PC-3 (cell line): ENCODE data around the gene ALDH3A2. TPM values are rescaled to one million over a fixed set of nuclear protein-coding genes. Genes with fewer than 3 reads are reported as not detected.

Source experiments
- ATAC-seq: fragments of 200-7000 bp; cut with Tn5 transposase; 2 replicates; pipeline ENCODE4 v1.9.1; 2020; ENCODE audit warnings: mild to moderate bottlenecking, moderate library complexity
- BruUV-seq: library from RNA; stranded (reverse); fragments of 400-500 nt; replicated peaks from 2 replicates; lab custom pipeline; 2021; lab: Mats Ljungman, UMichigan
- CTCF ChIA-PET: fragments of 300-600 bp; sonication (Branson Sonifier 250); formaldehyde crosslinking; loops from one replicate; lab custom pipeline; 2022; ENCODE audit warnings: antibody characterized with exemption; lab: Charles Lee
- POLR2A ChIA-PET: fragments of 300-600 bp; sonication (Branson Sonifier 250); formaldehyde crosslinking; loops from one replicate; lab custom pipeline; 2022; ENCODE audit warnings: antibody characterized with exemption; ENCODE audit not compliant: unreplicated experiment; lab: Charles Lee
- DNase-seq: peaks from one replicate; pipeline ENCODE4 v3.0.0-alpha.2; 2015
- H2AFZ ChIP-seq: fragments of 300-600 bp; sonication (generic); 2 replicates; pipeline ENCODE4 v1.6.0; 2016; ENCODE audit warnings: antibody characterized with exemption, low read length
- H3F3A ChIP-seq: fragments of 300-600 bp; sonication (generic); one replicate; pipeline ENCODE4 v1.6.0; 2017; ENCODE audit warnings: antibody characterized with exemption, low read length, control low read depth, mild to moderate bottlenecking; ENCODE audit not compliant: unreplicated experiment
- H3K27ac ChIP-seq: fragments of 300-600 bp; sonication (generic); 2 replicates; pipeline ENCODE4 v1.5.1; 2016; ENCODE audit warnings: mild to moderate bottlenecking, low read length
- H3K27me3 ChIP-seq: fragments of 300-600 bp; sonication (generic); 2 replicates; pipeline ENCODE4 v1.6.1; 2016; ENCODE audit warnings: low read length, mixed read lengths
- H3K36me3 ChIP-seq: fragments of 300-600 bp; sonication (generic); 2 replicates; pipeline ENCODE4 v1.6.1; 2016; ENCODE audit warnings: low read depth, mixed run types, low read length, mixed read lengths
- H3K4me1 ChIP-seq: fragments of 300-600 bp; sonication (generic); 2 replicates; pipeline ENCODE4 v1.5.1; 2016; ENCODE audit warnings: low read length; ENCODE audit not compliant: insufficient read depth
- H3K4me2 ChIP-seq: fragments of 300-600 bp; sonication (generic); 2 replicates; pipeline ENCODE4 v1.6.0; 2016; ENCODE audit warnings: low read length
- H3K4me3 ChIP-seq: fragments of 300-600 bp; sonication (generic); 2 replicates; pipeline ENCODE4 v1.5.1; 2016; ENCODE audit warnings: mild to moderate bottlenecking, low read length, mixed read lengths
- H3K79me2 ChIP-seq: fragments of 300-600 bp; sonication (generic); 2 replicates; pipeline ENCODE4 v1.6.1; 2017; ENCODE audit warnings: low read length, mixed read lengths
- H3K9ac ChIP-seq: fragments of 300-600 bp; sonication (generic); 2 replicates; pipeline ENCODE4 v1.6.0; 2016; ENCODE audit warnings: mild to moderate bottlenecking, low read length
- H3K9me2 ChIP-seq: fragments of 300-600 bp; sonication (generic); replicated peaks from 2 replicates; pipeline ENCODE4 v1.6.1; 2016; ENCODE audit warnings: mixed run types, low read length, mixed read lengths
- H3K9me3 ChIP-seq: fragments of 300-600 bp; sonication (generic); 2 replicates; pipeline ENCODE4 v1.6.1; 2016; ENCODE audit warnings: low read length, mixed read lengths
- H4K20me1 ChIP-seq: fragments of 300-600 bp; sonication (generic); 2 replicates; pipeline ENCODE4 v1.6.1; 2016; ENCODE audit warnings: low read length, mixed read lengths
- EZH2 ChIP-seq: fragments of 300-600 bp; sonication (generic); IDR thresholded peaks from one replicate; pipeline ENCODE4 v1.6.1; 2017; ENCODE audit warnings: antibody characterized with exemption, mild to moderate bottlenecking, low read length; ENCODE audit not compliant: unreplicated experiment
- EZH2phosphoT487 ChIP-seq: fragments of 300-600 bp; sonication (generic); IDR thresholded peaks from 2 replicates; pipeline ENCODE4 v1.6.1; 2018; ENCODE audit warnings: mild to moderate bottlenecking, antibody characterized with exemption, low read length, borderline replicate concordance
- intact Hi-C: fragments of 100-400 bp; cut with micrococcal nuclease; formaldehyde crosslinking; loops from 2 replicates; pipeline ENCODE4 v1.9.0; 2023
- total RNA-seq: library from RNA; depleted of rRNA; stranded (reverse); fragments of >200 nt; gene quantifications from 2 replicates; pipeline ENCODE4 v1.2.3, GENCODE V29; 2014
- TF ChIP-seq, protein P1 (sequence below): fragments of 300-600 bp; sonication (generic); conservative IDR thresholded peaks from 2 replicates; pipeline ENCODE4 v1.5.1; 2017; ENCODE audit warnings: antibody characterized with exemption, low read depth, mild to moderate bottlenecking, low read length

Gene ALDH3A2
- total RNA-seq, 1 experiment from 2014 or later, result 125 TPM

DNA sequence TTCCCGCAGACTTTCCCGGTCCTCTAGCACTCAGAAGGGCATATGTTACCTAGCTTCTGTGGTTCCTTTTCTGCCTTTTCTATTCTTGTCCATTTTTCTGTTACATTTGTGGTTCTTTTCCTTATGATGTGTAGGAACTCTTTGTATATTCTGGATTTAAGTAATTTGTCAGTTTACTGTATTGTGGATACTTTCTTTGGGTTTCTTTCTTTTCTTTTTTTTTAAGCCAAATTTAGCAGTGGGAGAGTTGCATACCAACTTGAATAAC is 657 bp downstream of the ALDH3A2 start:
- POLR2A ChIA-PET, result interaction anchor here (0.6 kb wide), 1 partner anchor 114 kb away, joined by 3 read pairs; no protein-coding TSS in a partner anchor
- no TSS peak for BruUV-seq

DNA sequence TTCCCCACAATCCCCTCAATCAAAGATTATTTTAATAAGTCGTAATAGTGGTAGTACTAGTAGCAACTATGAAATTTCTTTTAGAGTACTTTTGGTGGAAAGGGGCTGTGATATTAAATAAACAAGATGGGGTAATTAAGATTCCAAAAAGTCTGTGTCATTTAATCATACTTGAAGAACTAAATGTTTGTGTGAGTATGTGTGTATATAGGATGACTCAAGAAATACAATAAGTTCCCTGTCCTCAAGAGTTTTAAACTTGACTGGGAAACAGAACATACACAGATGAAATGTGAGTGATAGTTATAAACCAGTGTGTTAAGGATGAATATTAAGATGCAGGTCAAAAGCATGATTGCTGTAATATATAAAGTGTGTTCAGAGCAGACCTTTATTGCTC is 2.3 kb downstream of the ALDH3A2 start:
- Histone ChIP-seq H3F3A (peaks cover 8% of the 10 kb centered on the region), H3K27ac (peak overlapping the region; percentile 76), H3K9ac (peak overlapping the region; percentile 81), H3K4me1 (peaks cover 43% of the 10 kb centered on the region), H2AFZ (no peak overlapping the region), H3K9me2 (no peaks in the 10 kb centered on the region), H3K9me3 (no peaks in the 10 kb centered on the region), H3K79me2 (peaks cover 58% of the 10 kb centered on the region), H3K4me3 (peak overlapping the region; percentile 90), H3K4me2 (peak overlapping the region; percentile 92), H4K20me1 (peaks cover 4% of the 10 kb centered on the region; the same call in 1 of the 2 replicates), H3K27me3 (no peaks in the 10 kb centered on the region), H3K36me3 (peaks cover 20% of the 10 kb centered on the region; the same call in 1 of the 2 replicates)
- DNase-seq (peak; percentile 83), ATAC-seq (peak; percentile 22)
- CTCF ChIA-PET, result no interaction called here
- TF ChIP-seq, protein P1, sequence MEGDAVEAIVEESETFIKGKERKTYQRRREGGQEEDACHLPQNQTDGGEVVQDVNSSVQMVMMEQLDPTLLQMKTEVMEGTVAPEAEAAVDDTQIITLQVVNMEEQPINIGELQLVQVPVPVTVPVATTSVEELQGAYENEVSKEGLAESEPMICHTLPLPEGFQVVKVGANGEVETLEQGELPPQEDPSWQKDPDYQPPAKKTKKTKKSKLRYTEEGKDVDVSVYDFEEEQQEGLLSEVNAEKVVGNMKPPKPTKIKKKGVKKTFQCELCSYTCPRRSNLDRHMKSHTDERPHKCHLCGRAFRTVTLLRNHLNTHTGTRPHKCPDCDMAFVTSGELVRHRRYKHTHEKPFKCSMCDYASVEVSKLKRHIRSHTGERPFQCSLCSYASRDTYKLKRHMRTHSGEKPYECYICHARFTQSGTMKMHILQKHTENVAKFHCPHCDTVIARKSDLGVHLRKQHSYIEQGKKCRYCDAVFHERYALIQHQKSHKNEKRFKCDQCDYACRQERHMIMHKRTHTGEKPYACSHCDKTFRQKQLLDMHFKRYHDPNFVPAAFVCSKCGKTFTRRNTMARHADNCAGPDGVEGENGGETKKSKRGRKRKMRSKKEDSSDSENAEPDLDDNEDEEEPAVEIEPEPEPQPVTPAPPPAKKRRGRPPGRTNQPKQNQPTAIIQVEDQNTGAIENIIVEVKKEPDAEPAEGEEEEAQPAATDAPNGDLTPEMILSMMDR, result no peak
- TF ChIP-seq EZH2phosphoT487 (no peak), EZH2 (no peak)
- intact Hi-C loops, result no loop called here
- BruUV-seq, result no TSS peak
- POLR2A ChIA-PET, result no interaction called here

More for the DNA sequence above, 657 bp downstream of the ALDH3A2 start:
- Histone ChIP-seq H3K79me2 (peaks cover 46% of the 10 kb centered on the region), H3F3A (peaks cover 8% of the 10 kb centered on the region), H3K4me1 (peaks cover 59% of the 10 kb centered on the region), H3K27me3 (no peaks in the 10 kb centered on the region), H3K9me2 (no peaks in the 10 kb centered on the region), H3K9ac (peak overlapping the region; percentile 81), H2AFZ (peak overlapping the region; percentile 86), H3K4me2 (peak overlapping the region; percentile 92), H3K4me3 (peak overlapping the region; percentile 90), H3K9me3 (no peaks in the 10 kb centered on the region), H3K27ac (peak overlapping the region; percentile 76), H3K36me3 (peaks cover 9% of the 10 kb centered on the region; the same call in 1 of the 2 replicates), H4K20me1 (peaks cover 4% of the 10 kb centered on the region; the same call in 1 of the 2 replicates)
- CTCF ChIA-PET, result interaction anchor here (1.2 kb wide), 1 partner anchor 128 kb away, joined by 4 read pairs; no protein-coding TSS in a partner anchor
- DNase-seq, result no peak
- TF ChIP-seq EZH2, result no peak
- intact Hi-C loops, result loop anchor here (2.0 to 5.0 kb wide), 2 partner anchors 118 to 134 kb away; no protein-coding TSS in a partner anchor
- ATAC-seq, result no peak

DNA sequence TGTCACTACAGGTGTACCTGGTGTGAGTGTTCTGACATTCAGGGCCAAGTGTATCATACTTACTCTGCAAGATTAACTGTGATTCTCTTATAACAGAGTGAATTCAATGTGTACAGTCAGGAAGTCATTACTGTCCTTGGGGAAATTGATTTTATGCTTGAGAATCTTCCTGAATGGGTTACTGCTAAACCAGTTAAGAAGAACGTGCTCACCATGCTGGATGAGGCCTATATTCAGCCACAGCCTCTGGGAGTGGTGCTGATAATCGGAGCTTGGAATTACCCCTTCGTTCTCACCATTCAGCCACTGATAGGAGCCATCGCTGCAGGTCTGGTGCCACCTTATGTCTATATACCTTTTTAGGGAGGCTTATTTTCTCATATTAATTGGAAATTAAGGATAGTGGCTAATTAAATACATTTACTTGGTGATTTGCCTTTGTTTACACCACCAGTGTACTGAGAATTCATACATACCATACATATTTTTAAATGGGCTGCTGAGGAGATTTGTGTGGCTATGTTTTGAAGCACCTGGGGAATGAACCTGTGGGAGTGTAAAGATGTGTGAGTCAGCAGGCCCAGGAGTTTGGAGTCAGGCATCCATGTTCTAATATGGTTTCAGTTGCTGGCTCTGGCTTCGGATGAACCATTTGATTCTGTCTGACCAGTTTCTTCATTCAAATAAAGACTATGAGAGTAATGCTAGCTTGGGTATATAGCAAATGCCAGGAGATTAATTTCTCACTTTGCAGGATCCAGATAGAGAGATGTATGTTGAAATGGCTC is 3.1 kb downstream of the ALDH3A2 start:
- no TSS peak for BruUV-seq
- H2AFZ ChIP-seq, result no peak overlapping the region
- ATAC-seq (no peak), DNase-seq (peak; percentile 50)
- H3K4me1 ChIP-seq, result peaks cover 42% of the 10 kb centered on the region
- H3K27ac ChIP-seq, result peak overlapping the region; percentile 76
- peak overlapping the region; percentile 81 for H3K9ac ChIP-seq
- intact Hi-C loops, result no loop called here
- H3K9me2 ChIP-seq, result no peaks in the 10 kb centered on the region
- no peaks in the 10 kb centered on the region for H3K27me3 ChIP-seq
- ChIA-PET CTCF (no interaction called here), POLR2A (no interaction called here)
- H3K36me3 ChIP-seq, result peaks cover 28% of the 10 kb centered on the region
- H3K4me3 ChIP-seq, result peak overlapping the region; percentile 90
- H4K20me1 ChIP-seq, result peaks cover 4% of the 10 kb centered on the region; the same call in 1 of the 2 replicates
- TF ChIP-seq EZH2, result no peak
- TF ChIP-seq EZH2phosphoT487, result no peak
- TF ChIP-seq, protein P1, result no peak
- peak overlapping the region; percentile 92 for H3K4me2 ChIP-seq
- H3F3A ChIP-seq, result peaks cover 7% of the 10 kb centered on the region
- no peaks in the 10 kb centered on the region for H3K9me3 ChIP-seq
- H3K79me2 ChIP-seq, result peaks cover 66% of the 10 kb centered on the region
